Smooth muscle cell (in vitro differentiated cells): ENCODE data around the gene ASAP2. TPM values are rescaled to one million over a fixed set of nuclear protein-coding genes. Genes with fewer than 3 reads are reported as not detected.

Source experiments
- DNase-seq: peaks from one replicate; lab custom pipeline; 2025; ENCODE audit not compliant: unreplicated experiment; lab: John Stamatoyannopoulos, UW
- H2AFZ ChIP-seq: fragments of 200-600 bp; sonication (generic); 2 replicates; pipeline ENCODE4 v1.6.0; 2016; ENCODE audit warnings: antibody characterized with exemption, low read depth, mild to moderate bottlenecking
- H3F3A ChIP-seq: fragments of 200-600 bp; sonication (generic); 2 replicates; pipeline ENCODE4 v1.6.0; 2017; ENCODE audit warnings: antibody characterized with exemption, low read depth
- H3K27ac ChIP-seq: fragments of 200-600 bp; sonication (generic); 2 replicates; pipeline ENCODE4 v1.5.1; 2016; ENCODE audit warnings: low read depth, mild to moderate bottlenecking
- H3K27me3 ChIP-seq: fragments of 200-600 bp; sonication (generic); 2 replicates; pipeline ENCODE4 v1.6.1; 2016; ENCODE audit warnings: low read depth, mild to moderate bottlenecking
- H3K36me3 ChIP-seq: fragments of 200-600 bp; sonication (generic); 2 replicates; pipeline ENCODE4 v1.5.1; 2016; ENCODE audit warnings: low read depth
- H3K4me1 ChIP-seq: fragments of 200-600 bp; sonication (generic); 2 replicates; pipeline ENCODE4 v1.5.1; 2016; ENCODE audit warnings: low read depth
- H3K4me2 ChIP-seq: fragments of 200-600 bp; sonication (generic); 2 replicates; pipeline ENCODE4 v1.6.0; 2016; ENCODE audit warnings: mild to moderate bottlenecking
- H3K4me3 ChIP-seq: fragments of 200-600 bp; sonication (generic); 2 replicates; pipeline ENCODE4 v1.5.1; 2016; ENCODE audit warnings: mild to moderate bottlenecking
- H3K79me2 ChIP-seq: fragments of 200-600 bp; sonication (generic); 2 replicates; pipeline ENCODE4 v1.6.0; 2016; ENCODE audit warnings: low read depth, mild to moderate bottlenecking
- H3K9ac ChIP-seq: fragments of 200-600 bp; sonication (generic); 2 replicates; pipeline ENCODE4 v1.6.0; 2016; ENCODE audit warnings: low read depth
- H3K9me3 ChIP-seq: fragments of 200-600 bp; sonication (generic); replicated peaks from 2 replicates; pipeline ENCODE4 v1.5.1; 2016; ENCODE audit warnings: low read depth
- H4K20me1 ChIP-seq: fragments of 200-600 bp; sonication (generic); 2 replicates; pipeline ENCODE4 v1.6.0; 2016; ENCODE audit warnings: low read depth
- WGBS: methylation state at CpG from one replicate; pipeline ENCODE4 v1.1.7; 2016; ENCODE audit warnings: low lambda C conversion rate; 5-methylcytosine and 5-hydroxymethylcytosine counted together
- polyA plus RNA-seq: library from polyadenylated mRNA; unstranded; fragments of >200 nt; fragmentation: Nextera tagmentation; extraction: Ambion mirVana; gene quantifications from 2 replicates; pipeline ENCODE4 v1.2.1, GENCODE V29; 2016
- total RNA-seq: library from RNA; depleted of rRNA; stranded (reverse); fragments of >200 nt; gene quantifications from 2 replicates; pipeline ENCODE4 v1.2.3, GENCODE V29; 2014
- TF ChIP-seq, protein P1 (sequence below): fragments of 200-600 bp; sonication (generic); IDR thresholded peaks from 2 replicates; pipeline ENCODE4 v1.5.1; 2017; ENCODE audit warnings: borderline replicate concordance, mild to moderate bottlenecking, antibody characterized with exemption; ENCODE audit not compliant: insufficient read depth, poor library complexity, severe bottlenecking

ASAP2 gene
- total and polyA plus RNA-seq, 2 experiments from 2014 or later, result 8.8 to 23.1 TPM

DNA sequence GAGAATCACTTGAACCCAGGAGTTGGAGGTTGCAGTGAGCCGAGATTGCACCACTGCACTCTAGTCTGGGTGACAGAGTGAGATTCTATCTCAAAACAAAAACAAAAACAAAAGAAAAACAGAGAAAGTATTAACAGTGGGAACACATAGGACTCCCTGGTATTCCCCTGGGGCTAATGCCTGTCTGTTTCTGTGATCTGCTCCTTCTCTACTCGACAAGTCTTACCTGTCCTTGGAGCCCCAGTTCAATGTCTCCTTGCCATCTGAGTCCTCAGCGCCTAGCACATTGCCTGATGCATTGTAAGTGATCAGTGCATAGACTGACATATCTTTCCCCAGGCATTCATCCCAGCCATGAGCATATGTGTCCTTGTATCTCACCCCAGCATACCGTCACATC, 85.8 kb downstream of the ASAP2 start:
- H2AFZ ChIP-seq, result no peak overlapping the region
- TF ChIP-seq, protein P1, sequence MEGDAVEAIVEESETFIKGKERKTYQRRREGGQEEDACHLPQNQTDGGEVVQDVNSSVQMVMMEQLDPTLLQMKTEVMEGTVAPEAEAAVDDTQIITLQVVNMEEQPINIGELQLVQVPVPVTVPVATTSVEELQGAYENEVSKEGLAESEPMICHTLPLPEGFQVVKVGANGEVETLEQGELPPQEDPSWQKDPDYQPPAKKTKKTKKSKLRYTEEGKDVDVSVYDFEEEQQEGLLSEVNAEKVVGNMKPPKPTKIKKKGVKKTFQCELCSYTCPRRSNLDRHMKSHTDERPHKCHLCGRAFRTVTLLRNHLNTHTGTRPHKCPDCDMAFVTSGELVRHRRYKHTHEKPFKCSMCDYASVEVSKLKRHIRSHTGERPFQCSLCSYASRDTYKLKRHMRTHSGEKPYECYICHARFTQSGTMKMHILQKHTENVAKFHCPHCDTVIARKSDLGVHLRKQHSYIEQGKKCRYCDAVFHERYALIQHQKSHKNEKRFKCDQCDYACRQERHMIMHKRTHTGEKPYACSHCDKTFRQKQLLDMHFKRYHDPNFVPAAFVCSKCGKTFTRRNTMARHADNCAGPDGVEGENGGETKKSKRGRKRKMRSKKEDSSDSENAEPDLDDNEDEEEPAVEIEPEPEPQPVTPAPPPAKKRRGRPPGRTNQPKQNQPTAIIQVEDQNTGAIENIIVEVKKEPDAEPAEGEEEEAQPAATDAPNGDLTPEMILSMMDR, result no peak
- H3K79me2 ChIP-seq, result peaks cover 34% of the 10 kb centered on the region
- H3K36me3 ChIP-seq, result no peaks in the 10 kb centered on the region
- no peak overlapping the region for H3K27ac ChIP-seq
- no peak overlapping the region for H3K4me2 ChIP-seq
- H3K4me3 ChIP-seq, result no peak overlapping the region
- H3K4me1 ChIP-seq, result peaks cover 10% of the 10 kb centered on the region
- no peaks in the 10 kb centered on the region for H3K9me3 ChIP-seq
- H4K20me1 ChIP-seq, result peaks cover 8% of the 10 kb centered on the region
- H3K27me3 ChIP-seq, result no peaks in the 10 kb centered on the region
- WGBS, result 68% methylated on average over 4 of the region's 4 CpGs
- no peaks in the 10 kb centered on the region for H3F3A ChIP-seq
- DNase-seq, result no peak
- no peak overlapping the region for H3K9ac ChIP-seq

DNA sequence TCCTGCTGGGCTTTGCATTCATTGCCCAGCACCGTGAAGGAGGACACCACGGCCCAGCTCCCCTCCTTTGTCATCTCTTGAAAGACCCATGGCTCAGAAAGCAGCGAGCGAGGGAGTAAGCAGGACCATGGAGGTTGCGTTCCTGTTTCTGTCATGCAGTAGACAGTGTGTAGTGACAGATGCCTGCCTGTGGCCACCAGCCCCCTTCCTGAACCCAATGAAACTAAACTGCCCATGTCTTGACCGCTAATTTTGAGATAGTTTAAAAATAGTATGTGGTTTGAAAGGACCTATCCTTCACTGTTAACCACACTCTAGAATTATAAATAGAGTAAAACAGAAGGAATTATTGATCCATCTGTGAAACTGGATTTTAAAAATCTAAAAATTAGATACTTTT, 88.2 kb downstream of the ASAP2 start:
- no peaks in the 10 kb centered on the region for H3K36me3 ChIP-seq

DNA sequence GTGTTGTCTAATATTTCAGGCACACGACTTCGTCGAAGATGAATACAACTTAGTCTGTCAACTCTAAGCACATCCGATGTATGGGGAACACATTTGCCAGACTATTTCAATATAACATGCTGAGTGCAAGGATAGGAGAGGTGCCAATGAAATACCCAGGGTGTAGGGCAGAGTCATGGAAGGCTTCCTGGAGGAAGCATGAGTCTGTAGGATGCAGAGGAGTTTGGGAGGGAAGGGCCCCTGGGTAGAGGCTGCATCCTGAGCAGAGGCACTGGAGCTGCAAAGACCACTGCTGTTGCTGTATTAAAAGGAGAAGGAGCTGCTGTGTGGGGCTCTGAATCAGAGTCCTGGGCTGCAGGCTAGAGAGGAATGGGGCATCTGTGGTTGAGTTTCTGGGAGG, 89.9 kb downstream of the ASAP2 start:
- no peak overlapping the region for H3K27ac ChIP-seq
- WGBS, result 97% methylated on average over 4 of the region's 4 CpGs
- H3K9ac ChIP-seq, result no peak overlapping the region
- no peaks in the 10 kb centered on the region for H3K4me1 ChIP-seq
- no peak for DNase-seq
- TF ChIP-seq, protein P1, result no peak
- H3K4me2 ChIP-seq, result no peak overlapping the region
- peaks cover 8% of the 10 kb centered on the region for H4K20me1 ChIP-seq
- H3F3A ChIP-seq, result no peaks in the 10 kb centered on the region
- H3K4me3 ChIP-seq, result no peak overlapping the region
- H3K27me3 ChIP-seq, result no peaks in the 10 kb centered on the region
- no peaks in the 10 kb centered on the region for H3K9me3 ChIP-seq
- H3K36me3 ChIP-seq, result no peaks in the 10 kb centered on the region
- no peak overlapping the region for H2AFZ ChIP-seq
- peaks cover 28% of the 10 kb centered on the region for H3K79me2 ChIP-seq

More for the DNA sequence above, 88.2 kb downstream of the ASAP2 start:
- Histone ChIP-seq H3K9ac (no peak overlapping the region), H3K9me3 (no peaks in the 10 kb centered on the region), H2AFZ (no peak overlapping the region), H3F3A (no peaks in the 10 kb centered on the region), H4K20me1 (peaks cover 8% of the 10 kb centered on the region), H3K4me2 (no peak overlapping the region), H3K4me1 (no peaks in the 10 kb centered on the region), H3K27me3 (no peaks in the 10 kb centered on the region), H3K27ac (no peak overlapping the region), H3K4me3 (no peak overlapping the region), H3K79me2 (peaks cover 34% of the 10 kb centered on the region)
- TF ChIP-seq, protein P1, result no peak
- WGBS, result 95% methylated on average over 6 of the region's 6 CpGs
- DNase-seq, result no peak

DNA sequence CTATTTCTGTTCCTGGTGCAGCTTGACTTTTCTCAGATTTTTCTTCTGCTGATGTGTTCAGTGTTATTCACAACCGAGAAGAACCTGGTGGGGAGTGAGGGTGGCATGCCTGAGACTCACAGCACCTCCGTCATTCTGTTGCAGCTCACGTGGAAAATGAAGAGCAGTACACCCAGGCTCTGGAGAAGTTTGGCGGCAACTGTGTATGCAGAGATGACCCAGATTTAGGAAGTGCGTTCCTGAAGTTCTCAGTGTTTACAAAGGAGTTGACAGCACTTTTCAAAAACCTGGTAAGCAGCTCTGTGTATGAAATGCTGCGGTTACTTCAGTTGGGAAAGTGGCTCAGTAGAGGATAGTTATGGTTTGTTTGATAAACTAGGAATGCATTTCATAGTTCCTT, 90.5 kb downstream of the ASAP2 start:
- no peaks in the 10 kb centered on the region for H3K4me1 ChIP-seq
- TF ChIP-seq, protein P1, result no peak
- DNase-seq, result no peak

More for the DNA sequence above, 90.5 kb downstream of the ASAP2 start:
- Histone ChIP-seq H3K79me2 (peaks cover 25% of the 10 kb centered on the region), H3K9me3 (no peaks in the 10 kb centered on the region), H2AFZ (no peak overlapping the region), H3K27ac (no peak overlapping the region), H3K9ac (no peak overlapping the region), H3F3A (no peaks in the 10 kb centered on the region), H3K4me2 (no peak overlapping the region), H3K36me3 (no peaks in the 10 kb centered on the region), H4K20me1 (peaks cover 8% of the 10 kb centered on the region), H3K4me3 (no peak overlapping the region), H3K27me3 (no peaks in the 10 kb centered on the region)
- WGBS, result 97% methylated on average over 6 of the region's 6 CpGs
